Stimulated activated CD8-positive, alpha-beta memory T cell treated with anti-CD3 and anti-CD28 coated beads, Interleukin-15, amount 100 ng/mL, for 1 hour (primary cell): ENCODE data around the gene ODF4.
"Not testable (repeated sequence)": the region's sequence is repeated elsewhere in the genome, so short reads cannot be mapped to it uniquely, and the experiment has no call there.

Source experiments
- DNase-seq: peaks from one replicate; pipeline ENCODE4 v3.0.0-alpha.2; 2020; ENCODE audit warnings: low read depth

The ODF4 gene

DNA sequence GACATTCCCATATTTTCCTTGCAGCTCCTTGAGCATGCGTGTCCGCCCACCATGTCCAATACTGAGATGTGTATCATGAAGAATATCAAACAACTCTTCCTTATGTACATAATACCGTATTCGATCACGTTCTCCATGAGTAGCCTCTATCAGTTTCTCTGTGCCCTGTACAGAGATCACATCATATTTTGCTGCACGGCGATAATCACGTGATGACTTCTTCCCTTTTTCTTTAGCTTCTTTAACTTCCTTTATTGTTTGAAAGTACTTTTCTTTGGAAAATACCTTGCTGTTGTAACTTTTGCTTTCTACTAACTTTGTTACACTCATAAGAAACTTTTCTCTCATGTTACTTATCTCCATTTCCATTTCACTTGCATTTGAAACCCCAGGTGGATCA lies 30.3 kb downstream of the ODF4 start:
- no peak for DNase-seq

GRCh38 chr17:8371786-8372185 lies 32.1 kb downstream of the ODF4 start:
- no peak for DNase-seq

DNA sequence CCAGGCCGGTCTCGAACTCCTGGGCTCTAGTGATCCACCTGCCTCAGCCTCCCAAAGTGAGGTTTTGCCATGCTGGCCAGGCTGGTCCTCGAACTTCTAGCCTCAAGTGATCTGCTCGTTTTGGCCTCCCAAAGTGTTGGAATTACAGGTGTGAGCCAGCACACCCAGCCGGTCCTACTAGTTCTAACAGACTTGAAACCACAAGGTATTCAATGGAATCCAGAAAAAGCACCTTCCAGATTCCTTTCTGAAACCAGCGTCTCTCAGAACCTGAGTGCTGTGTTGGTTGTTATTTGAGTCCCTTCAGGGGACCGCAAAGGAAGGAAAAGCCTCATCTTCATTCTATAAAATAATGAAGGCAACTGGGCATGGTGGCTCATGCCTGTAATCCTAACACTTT lies 32.8 kb downstream of the ODF4 start:
- DNase-seq = no peak

GRCh38 chr17:8373856-8374255 lies 34.2 kb downstream of the ODF4 start:
- DNase-seq = not testable (repeated sequence)

- DNase-seq = no peak
Observed at GRCh38 chr17:8375738-8376259, 36.2 kb downstream of the ODF4 start.

DNA sequence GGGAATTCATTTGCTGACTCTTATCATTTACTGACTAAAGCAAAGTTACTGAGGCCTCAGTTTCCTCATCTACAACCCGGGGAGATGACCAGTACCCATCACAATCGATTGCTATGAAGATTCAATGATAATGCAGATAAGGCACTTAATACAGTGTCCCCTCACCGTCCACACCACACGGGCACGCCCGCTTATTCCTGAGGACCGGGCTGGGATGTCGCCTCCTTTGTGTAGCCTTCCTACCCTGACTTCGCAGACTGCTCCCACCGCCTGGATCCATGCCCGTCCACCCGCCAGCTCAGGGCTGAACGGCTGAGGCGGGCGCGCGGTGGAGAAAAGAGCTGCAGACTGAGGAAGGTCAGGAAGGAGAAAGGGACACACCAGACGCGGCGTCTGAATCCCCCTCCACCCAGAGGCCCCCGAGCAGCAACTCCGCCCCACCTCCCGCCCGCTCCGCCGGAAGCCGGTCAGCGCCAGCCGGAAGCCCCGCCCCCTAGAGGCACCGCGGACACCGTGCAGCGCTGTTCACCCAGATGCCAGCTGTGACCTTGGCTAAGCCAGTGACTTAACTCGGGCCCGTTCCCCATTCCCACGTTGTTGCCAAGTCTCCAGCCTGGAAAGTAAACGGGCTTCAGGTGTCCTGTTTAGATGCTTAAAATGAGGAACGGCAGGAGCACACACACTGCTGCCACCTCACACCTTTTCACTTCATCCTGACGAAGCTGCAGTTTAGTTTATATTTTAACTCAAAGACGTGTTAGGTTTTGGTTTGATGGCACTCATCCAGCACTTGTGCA lies 36.8 kb downstream of the ODF4 start, which contains the start of gene KRABD2:
KRABD2 (minus strand) TSS at position 434 of the 797 bp plus-strand sequence.
- peak; percentile 78 for DNase-seq

DNA sequence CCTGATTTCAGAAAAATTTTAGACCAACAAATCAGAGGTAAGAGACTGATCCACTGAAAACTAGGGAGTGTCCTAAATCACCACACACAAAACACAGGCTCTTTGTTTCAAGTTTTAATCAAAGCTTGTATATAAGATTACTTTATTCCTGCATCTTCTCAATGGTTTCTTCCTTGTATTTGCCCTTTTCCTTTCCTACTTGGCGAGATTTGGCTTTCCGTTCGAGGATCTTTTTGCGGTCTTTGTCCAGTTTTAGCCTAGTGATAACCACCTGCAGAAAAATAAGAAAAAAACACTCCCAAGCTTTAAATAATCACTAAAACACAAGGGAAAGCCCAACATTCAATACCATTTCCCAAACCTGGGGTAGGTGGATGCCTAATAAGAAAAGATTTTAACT lies 37.8 kb downstream of the ODF4 start:
- DNase-seq = no peak

DNA sequence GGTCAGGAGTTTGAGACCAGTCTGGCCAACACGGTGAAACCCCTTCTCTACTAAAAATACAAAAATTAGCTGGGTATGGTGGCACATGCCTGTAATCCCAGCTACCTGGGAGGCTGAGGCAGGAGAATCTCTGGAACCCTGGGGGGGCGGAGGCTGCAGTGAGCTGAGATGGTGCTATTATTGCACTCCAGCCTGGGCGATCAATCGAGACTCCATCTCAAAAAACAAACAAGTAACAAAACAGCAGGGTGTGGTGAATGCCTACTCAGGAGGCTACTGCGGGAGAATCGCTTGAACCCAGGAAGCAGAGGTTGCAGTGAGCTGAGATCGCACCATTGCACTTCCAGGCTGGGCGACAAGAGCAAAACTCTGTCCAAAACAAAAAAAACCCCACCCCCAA lies 38.5 kb downstream of the ODF4 start:
- DNase-seq = not testable (repeated sequence)

DNA sequence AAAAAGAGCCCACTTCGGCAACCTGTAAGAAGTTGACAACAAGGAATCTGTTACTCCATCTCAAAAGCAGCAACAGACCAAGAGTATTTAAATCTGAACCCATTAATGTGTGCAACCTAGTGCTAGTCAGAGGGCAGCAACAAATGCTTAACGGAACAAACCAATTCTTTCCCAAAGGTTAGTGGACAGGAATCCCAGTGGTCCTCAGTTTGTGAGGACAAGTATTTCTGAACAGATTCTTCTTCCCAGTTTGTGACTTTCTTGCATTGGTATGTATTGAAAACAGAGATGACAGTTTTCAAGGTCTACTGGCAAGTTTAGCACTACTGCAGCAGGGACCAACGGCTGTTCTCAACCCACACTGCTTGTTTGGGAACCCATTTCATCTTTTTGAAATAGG lies 40.4 kb downstream of the ODF4 start:
- DNase-seq = no peak

- no peak for DNase-seq
Observed at GRCh38 chr17:8382052-8382879, 42.6 kb downstream of the ODF4 start.

DNA sequence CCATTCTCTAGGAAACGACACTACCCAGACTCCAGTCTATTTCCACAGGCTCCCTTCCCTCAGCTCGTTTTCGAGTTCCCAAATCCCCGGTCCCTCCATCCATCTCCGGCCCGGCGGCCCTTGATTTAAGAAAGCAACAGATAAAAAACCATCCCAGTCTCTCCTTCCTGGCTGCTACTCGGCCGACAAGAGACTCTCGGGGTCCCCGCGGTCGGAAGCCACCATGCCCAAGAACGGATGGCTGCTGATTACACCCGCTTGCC lies 43.2 kb downstream of the ODF4 start:
- no peak for DNase-seq

- DNase-seq = peak; percentile 91
Observed at GRCh38 chr17:8383143-8383822, 43.6 kb downstream of the ODF4 start, which contains the start of gene RPL26. TSS of gene RPL26 (minus strand) at chr17:8383193. CDS start at chr17:8382310, 883 bp downstream.

- no peak for DNase-seq
Observed at GRCh38 chr17:8384801-8385378, 45.2 kb downstream of the ODF4 start.

DNA sequence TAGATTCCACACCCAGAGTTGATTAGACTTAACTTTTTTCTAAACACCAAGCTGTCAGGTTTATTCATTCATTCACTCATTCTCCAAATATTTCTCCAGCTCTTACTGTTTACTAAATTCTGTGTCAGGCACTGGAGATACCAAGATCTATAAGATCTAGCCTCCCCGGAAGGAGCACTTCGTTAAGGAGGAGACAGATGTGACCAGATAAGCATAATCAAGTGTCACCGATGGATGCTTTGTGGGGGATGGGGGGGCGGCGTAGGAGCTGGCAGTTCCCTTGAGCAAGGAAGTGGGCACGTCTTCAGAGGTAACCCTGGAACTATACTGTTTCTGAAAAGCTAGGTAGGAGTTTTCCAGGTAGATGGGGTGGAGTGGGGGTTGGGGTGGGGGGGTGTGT lies 47.2 kb downstream of the ODF4 start:
- DNase-seq = no peak

DNA sequence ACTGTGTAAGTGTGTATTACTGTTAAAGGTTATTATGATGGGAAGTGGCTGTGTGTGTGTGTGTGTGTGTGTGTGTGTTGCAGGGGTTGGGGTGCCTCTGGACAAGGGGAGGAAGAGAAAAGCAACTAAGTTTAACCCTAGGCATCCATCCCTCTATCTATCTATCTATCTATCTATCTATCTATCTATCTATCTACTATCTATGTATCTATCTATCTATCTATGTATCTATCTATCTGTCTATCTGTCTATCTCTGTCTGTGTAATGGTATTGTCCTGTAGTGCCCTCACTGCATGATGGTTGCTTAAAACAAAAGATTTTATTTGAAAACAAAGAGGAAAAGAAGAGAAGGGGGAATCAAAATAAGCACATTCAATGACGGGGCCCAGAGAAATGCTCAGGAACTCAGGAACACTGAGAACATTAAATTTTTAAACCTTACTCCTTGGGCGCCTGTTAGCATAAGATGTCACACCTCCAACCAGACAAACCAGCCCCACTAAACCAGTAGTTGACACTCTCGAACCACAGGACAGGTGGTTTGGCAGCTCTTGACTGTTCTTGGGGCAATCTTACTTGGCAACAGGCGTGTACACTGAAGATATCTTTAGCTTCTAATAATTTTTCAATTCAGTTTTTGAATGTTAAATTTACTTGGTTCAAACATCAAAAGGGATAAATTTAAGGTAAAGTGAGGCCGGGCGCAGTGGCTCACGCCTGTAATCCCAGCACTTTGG lies 48.4 kb downstream of the ODF4 start:
- DNase-seq = no peak

GRCh38 chr17:8391711-8392110 lies 52.1 kb downstream of the ODF4 start:
- no peak for DNase-seq

DNA sequence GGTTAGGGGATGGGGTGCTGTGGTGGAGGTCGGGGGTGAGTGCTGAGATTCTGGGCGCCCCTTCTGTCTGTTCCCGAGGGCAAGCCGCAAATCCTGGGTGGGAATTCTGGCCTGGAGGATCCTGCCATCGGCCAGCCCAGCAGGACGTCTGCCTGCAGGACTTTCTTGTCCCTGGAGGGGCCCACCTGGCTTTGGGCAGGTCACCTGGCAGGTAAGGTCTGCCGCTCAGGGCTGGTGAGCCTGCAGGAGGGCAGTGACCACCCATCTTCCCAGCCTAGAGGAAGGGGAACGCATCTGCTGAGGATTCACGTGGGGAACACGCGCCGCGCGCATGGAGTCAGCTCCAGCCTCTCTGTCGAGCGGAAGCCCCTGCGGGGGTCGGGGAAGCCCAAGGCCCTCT lies 52.6 kb downstream of the ODF4 start:
- DNase-seq = no peak

DNA sequence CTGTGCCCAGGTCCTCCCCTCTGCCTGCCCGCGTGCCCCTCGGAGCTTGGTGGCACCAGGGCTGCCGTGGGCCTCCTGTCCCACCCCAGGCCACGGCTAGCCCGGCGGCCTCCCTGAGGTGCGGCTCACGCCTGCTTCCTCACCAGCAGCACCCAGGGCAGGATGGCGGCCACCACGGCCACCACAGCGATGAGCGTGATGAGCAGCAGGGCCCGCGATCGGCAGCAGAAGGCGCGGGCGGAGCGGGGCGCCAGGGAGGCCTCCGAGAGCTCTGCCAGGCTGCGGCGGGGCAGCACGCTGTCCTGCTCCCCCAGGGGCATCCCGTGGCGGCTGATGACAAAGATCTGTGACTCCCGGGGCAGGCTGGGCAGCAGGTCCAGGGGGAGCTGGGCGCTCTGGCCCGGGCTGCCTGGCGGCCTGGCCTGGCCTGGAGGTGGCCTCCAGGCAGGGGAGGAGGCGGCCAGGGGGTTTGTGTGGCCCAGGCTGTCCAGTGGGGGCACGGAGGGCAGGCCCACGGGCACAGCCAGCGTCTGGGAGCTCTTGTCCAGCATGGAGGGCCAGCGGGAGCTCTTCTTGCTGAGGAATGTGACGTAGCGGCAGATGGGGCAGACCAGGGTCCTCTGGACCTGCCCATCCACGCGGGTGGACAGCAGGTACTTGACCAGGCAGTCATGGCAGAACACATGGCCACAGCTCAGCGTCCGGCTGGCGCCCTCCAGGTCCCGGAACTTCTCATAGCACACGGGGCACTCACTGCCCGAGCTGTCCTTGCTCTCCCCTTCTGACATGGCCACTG lies 53.2 kb downstream of the ODF4 start:
- no peak for DNase-seq

- peak; percentile 17 for DNase-seq
Observed at GRCh38 chr17:8393470-8394231, 54.0 kb downstream of the ODF4 start.

GRCh38 chr17:8394497-8394896 lies 54.9 kb downstream of the ODF4 start:
- DNase-seq = not testable (repeated sequence)
